ENCODE data around the gene CCNO.

Gene CCNO

GRCh38 chr5:55211184-55211874 lies 22.1 kb downstream of the CCNO start:
- no peak overlapping the region for H4K91ac ChIP-seq (ENCODE audit: low read length)
- peaks cover 10 to 11% of the 10 kb centered on the region in 2 experiments for H3K27me3 ChIP-seq (ENCODE audit: control insufficient read depth in 1 of 2, insufficient read depth in 1 of 2, low read length in 2 of 2)
- no peaks in the 10 kb centered on the region for H3K9me3 ChIP-seq (ENCODE audit: control insufficient read depth, low read length)
- no peak overlapping the region for H4K8ac ChIP-seq (ENCODE audit: low read length)
- no peak overlapping the region for H3K14ac ChIP-seq (ENCODE audit: low read length in 2 of 2)
- no peaks in the 10 kb centered on the region for H3K36me3 ChIP-seq (ENCODE audit: control insufficient read depth in 1 of 2, insufficient read depth in 2 of 2, low read depth in 1 of 2, low read length in 2 of 2)
- H3K23ac ChIP-seq (ENCODE audit: low read length in 2 of 2) = no peak overlapping the region
- no peak overlapping the region for H3K4me2 ChIP-seq (ENCODE audit: low read length, poor library complexity, severe bottlenecking)
- no peak overlapping the region for H3K18ac ChIP-seq (ENCODE audit: low read depth in 1 of 2, low read length in 2 of 2)
- no peak overlapping the region for H3K4me3 ChIP-seq (ENCODE audit: insufficient read depth in 1 of 2, low read depth in 1 of 2, low read length in 2 of 2)
- H3K27ac ChIP-seq (ENCODE audit: low read length, poor library complexity, severe bottlenecking) = no peak overlapping the region
- H3K4me1 ChIP-seq (ENCODE audit: control insufficient read depth, insufficient read depth, low read depth, low read length) = no peaks in the 10 kb centered on the region
- H2BK12ac ChIP-seq (ENCODE audit: low read length in 2 of 2) = no peak overlapping the region
- no peak for DNase-seq
- H3K9ac ChIP-seq (ENCODE audit: low read length) = no peak overlapping the region
- H2BK5ac ChIP-seq (ENCODE audit: low read depth, low read length, poor library complexity, severe bottlenecking) = no peak overlapping the region
- H2BK15ac ChIP-seq (ENCODE audit: low read depth, poor library complexity, severe bottlenecking) = no peak overlapping the region
- H2AFZ ChIP-seq (ENCODE audit: low read depth, low read length) = no peak overlapping the region
- 50% methylated on average over 1 of the region's 2 CpGs for whole genome bisulfite sequencing
- no peak overlapping the region for H2BK120ac ChIP-seq (ENCODE audit: low read depth, low read length)
- H3K79me1 ChIP-seq (replicated peaks; ENCODE audit: low read length, poor library complexity, severe bottlenecking) = no peaks in the 10 kb centered on the region
- H2AK5ac ChIP-seq (ENCODE audit: low read length, severe bottlenecking) = no peak overlapping the region
- no peak overlapping the region for H3K4ac ChIP-seq (ENCODE audit: low read depth in 1 of 2, low read length in 2 of 2)

GRCh38 chr5:55205001-55205400 lies 28.4 kb downstream of the CCNO start:
- Histone ChIP-seq H4K8ac (ENCODE audit: low read length) (no peak overlapping the region), H2AFZ (ENCODE audit: low read depth, low read length) (no peak overlapping the region), H3K27me3 (ENCODE audit: control insufficient read depth in 1 of 2, insufficient read depth in 1 of 2, low read length in 2 of 2) (peaks cover 10 to 14% of the 10 kb centered on the region in 2 experiments), H3K4me1 (ENCODE audit: control insufficient read depth, insufficient read depth, low read depth, low read length) (no peaks in the 10 kb centered on the region), H3K27ac (ENCODE audit: low read length, poor library complexity, severe bottlenecking) (no peak overlapping the region), H3K23ac (ENCODE audit: low read length in 2 of 2) (no peak overlapping the region), H3K14ac (ENCODE audit: low read length in 2 of 2) (no peak overlapping the region), H3K18ac (ENCODE audit: low read depth in 1 of 2, low read length in 2 of 2) (no peak overlapping the region), H3K4me2 (ENCODE audit: low read length, poor library complexity, severe bottlenecking) (no peak overlapping the region), H2AK5ac (ENCODE audit: low read length, severe bottlenecking) (no peak overlapping the region), H3K36me3 (ENCODE audit: control insufficient read depth in 1 of 2, insufficient read depth in 2 of 2, low read depth in 1 of 2, low read length in 2 of 2) (no peaks in the 10 kb centered on the region), H3K4ac (ENCODE audit: low read depth in 1 of 2, low read length in 2 of 2) (no peak overlapping the region), H3K9me3 (ENCODE audit: control insufficient read depth, low read length) (no peaks in the 10 kb centered on the region), H4K91ac (ENCODE audit: low read length) (no peak overlapping the region), H2BK15ac (ENCODE audit: low read depth, poor library complexity, severe bottlenecking) (no peak overlapping the region), H3K79me1 (replicated peaks; ENCODE audit: low read length, poor library complexity, severe bottlenecking) (no peaks in the 10 kb centered on the region), H2BK120ac (ENCODE audit: low read depth, low read length) (no peak overlapping the region), H2BK12ac (ENCODE audit: low read length in 2 of 2) (no peak overlapping the region), H3K9ac (ENCODE audit: low read length) (no peak overlapping the region), H3K4me3 (ENCODE audit: insufficient read depth in 1 of 2, low read depth in 1 of 2, low read length in 2 of 2) (no peak overlapping the region), H2BK5ac (ENCODE audit: low read depth, low read length, poor library complexity, severe bottlenecking) (no peak overlapping the region)
- 98% methylated on average over 2 of the region's 2 CpGs for WGBS
- no peak for DNase-seq

DNA sequence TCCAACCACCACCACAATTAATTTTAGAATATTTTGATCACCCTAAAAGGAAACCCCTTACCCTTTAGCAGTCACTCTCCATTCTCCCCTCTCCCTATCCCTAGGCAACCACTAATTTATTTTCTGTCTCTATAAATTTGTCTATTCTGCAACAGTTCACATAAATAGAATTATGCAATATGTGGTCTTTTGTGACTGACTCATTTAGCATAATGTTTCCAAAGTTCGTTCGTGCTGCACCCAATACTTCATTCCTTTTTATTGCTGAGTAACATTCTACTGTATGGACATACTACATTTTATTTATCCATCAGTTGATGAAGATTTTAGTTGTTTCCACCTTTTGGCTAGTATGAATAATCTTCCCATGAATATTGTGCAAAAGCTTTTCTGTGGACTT lies 42.2 kb downstream of the CCNO start:
- no peak overlapping the region for H3K4me2 ChIP-seq (ENCODE audit: low read length, poor library complexity, severe bottlenecking)
- H3K14ac ChIP-seq (ENCODE audit: low read length in 2 of 2) = no peak overlapping the region
- WGBS = no CpG with 5 or more reads among the region's 2 CpGs
- no peak overlapping the region for H3K27ac ChIP-seq (ENCODE audit: low read length, poor library complexity, severe bottlenecking)
- DNase-seq = no peak
- H3K9me3 ChIP-seq (ENCODE audit: control insufficient read depth, low read length) = no peaks in the 10 kb centered on the region
- H3K79me1 ChIP-seq (replicated peaks; ENCODE audit: low read length, poor library complexity, severe bottlenecking) = no peaks in the 10 kb centered on the region
- no peaks in the 10 kb centered on the region for H3K4me1 ChIP-seq (ENCODE audit: control insufficient read depth, insufficient read depth, low read depth, low read length)
- H3K36me3 ChIP-seq (ENCODE audit: control insufficient read depth in 1 of 2, insufficient read depth in 2 of 2, low read depth in 1 of 2, low read length in 2 of 2) = no peaks in the 10 kb centered on the region
- no peak overlapping the region for H3K18ac ChIP-seq (ENCODE audit: low read depth in 1 of 2, low read length in 2 of 2)
- no peak overlapping the region for H2BK120ac ChIP-seq (ENCODE audit: low read depth, low read length)
- H3K9ac ChIP-seq (ENCODE audit: low read length) = no peak overlapping the region
- H4K91ac ChIP-seq (ENCODE audit: low read length) = no peak overlapping the region
- H3K23ac ChIP-seq (ENCODE audit: low read length in 2 of 2) = no peak overlapping the region
- H3K27me3 ChIP-seq (ENCODE audit: control insufficient read depth in 1 of 2, insufficient read depth in 1 of 2, low read length in 2 of 2) = peaks cover 37 to 55% of the 10 kb centered on the region in 2 experiments
- H2AFZ ChIP-seq (ENCODE audit: low read depth, low read length) = no peak overlapping the region
- H2BK12ac ChIP-seq (ENCODE audit: low read length in 2 of 2) = no peak overlapping the region
- H2AK5ac ChIP-seq (ENCODE audit: low read length, severe bottlenecking) = no peak overlapping the region
- no peak overlapping the region for H3K4me3 ChIP-seq (ENCODE audit: insufficient read depth in 1 of 2, low read depth in 1 of 2, low read length in 2 of 2)
- H3K4ac ChIP-seq (ENCODE audit: low read depth in 1 of 2, low read length in 2 of 2) = no peak overlapping the region
- no peak overlapping the region for H4K8ac ChIP-seq (ENCODE audit: low read length)
- no peak overlapping the region for H2BK15ac ChIP-seq (ENCODE audit: low read depth, poor library complexity, severe bottlenecking)
- H2BK5ac ChIP-seq (ENCODE audit: low read depth, low read length, poor library complexity, severe bottlenecking) = no peak overlapping the region

GRCh38 chr5:55188656-55189540 lies 44.5 kb downstream of the CCNO start:
- no peaks in the 10 kb centered on the region for H3K36me3 ChIP-seq (ENCODE audit: control insufficient read depth in 1 of 2, insufficient read depth in 2 of 2, low read depth in 1 of 2, low read length in 2 of 2)
- H4K91ac ChIP-seq (ENCODE audit: low read length) = no peak overlapping the region
- H2AFZ ChIP-seq (ENCODE audit: low read depth, low read length) = no peak overlapping the region
- H3K23ac ChIP-seq (ENCODE audit: low read length in 2 of 2) = no peak overlapping the region
- H3K4me3 ChIP-seq (ENCODE audit: insufficient read depth in 1 of 2, low read depth in 1 of 2, low read length in 2 of 2) = no peak overlapping the region
- H2BK12ac ChIP-seq (ENCODE audit: low read length in 2 of 2) = no peak overlapping the region
- no peak overlapping the region for H2AK5ac ChIP-seq (ENCODE audit: low read length, severe bottlenecking)
- H3K4me2 ChIP-seq (ENCODE audit: low read length, poor library complexity, severe bottlenecking) = no peak overlapping the region
- no peaks in the 10 kb centered on the region for H3K9me3 ChIP-seq (ENCODE audit: control insufficient read depth, low read length)
- WGBS = 68% methylated on average over 5 of the region's 6 CpGs
- no peak overlapping the region for H4K8ac ChIP-seq (ENCODE audit: low read length)
- H3K27me3 ChIP-seq (ENCODE audit: control insufficient read depth in 1 of 2, insufficient read depth in 1 of 2, low read length in 2 of 2) = peaks cover 44 to 55% of the 10 kb centered on the region in 2 experiments
- H3K9ac ChIP-seq (ENCODE audit: low read length) = no peak overlapping the region
- H3K18ac ChIP-seq (ENCODE audit: low read depth in 1 of 2, low read length in 2 of 2) = no peak overlapping the region
- no peak overlapping the region for H3K27ac ChIP-seq (ENCODE audit: low read length, poor library complexity, severe bottlenecking)
- H3K4me1 ChIP-seq (ENCODE audit: control insufficient read depth, insufficient read depth, low read depth, low read length) = no peaks in the 10 kb centered on the region
- no peak for DNase-seq
- H3K79me1 ChIP-seq (replicated peaks; ENCODE audit: low read length, poor library complexity, severe bottlenecking) = no peaks in the 10 kb centered on the region
- H3K4ac ChIP-seq (ENCODE audit: low read depth in 1 of 2, low read length in 2 of 2) = no peak overlapping the region
- H2BK15ac ChIP-seq (ENCODE audit: low read depth, poor library complexity, severe bottlenecking) = no peak overlapping the region
- no peak overlapping the region for H2BK5ac ChIP-seq (ENCODE audit: low read depth, low read length, poor library complexity, severe bottlenecking)
- no peak overlapping the region for H2BK120ac ChIP-seq (ENCODE audit: low read depth, low read length)
- no peak overlapping the region for H3K14ac ChIP-seq (ENCODE audit: low read length in 2 of 2)
